Liver (tissue), 9 donors: Measurements from ENCODE around the gene KAT6B. TPM values are rescaled to one million over a fixed set of nuclear protein-coding genes. Genes with fewer than 3 reads are reported as not detected.

Source experiments
- DNase-seq: peaks from one replicate; pipeline ENCODE4 v3.0.0-alpha.2; 2017; ENCODE audit warnings: low spot score
- H3K27ac ChIP-seq, 2 donors: one replicate each; pipeline ENCODE4 v1.7.0; 2013; ENCODE audit warnings: inconsistent platforms in 2 of 2, low read length in 2 of 2, control low read depth in 1 of 2, low read depth in 1 of 2, mild to moderate bottlenecking in 1 of 2
- H3K27me3 ChIP-seq, 4 donors: one replicate each; pipeline versions ENCODE4 v1.6.1 to v1.7.0; 2013; ENCODE audit warnings: low read length in 3 of 4, inconsistent platforms in 1 of 4, mild to moderate bottlenecking in 1 of 4, moderate library complexity in 1 of 4; ENCODE audit not compliant: control insufficient read depth in 4 of 4, insufficient read depth in 4 of 4
- H3K36me3 ChIP-seq, 4 donors: one replicate each; pipeline versions ENCODE4 v1.6.1 to v1.7.0; 2013; ENCODE audit warnings: low read length in 3 of 4, mild to moderate bottlenecking in 3 of 4, low read depth in 1 of 4, moderate library complexity in 1 of 4; ENCODE audit not compliant: control insufficient read depth in 4 of 4, insufficient read depth in 3 of 4
- H3K4me1 ChIP-seq, 4 donors: one replicate each; pipeline versions ENCODE4 v1.6.1 to v1.7.0; 2013; ENCODE audit warnings: low read length in 3 of 4, mild to moderate bottlenecking in 3 of 4, moderate library complexity in 1 of 4; ENCODE audit not compliant: control insufficient read depth in 4 of 4, insufficient read depth in 4 of 4
- H3K4me3 ChIP-seq, 3 donors: one replicate each; pipeline versions ENCODE4 v1.6.1 to v1.7.0; 2013; ENCODE audit warnings: low read length in 3 of 3, control low read depth in 1 of 3, low read depth in 1 of 3, mild to moderate bottlenecking in 1 of 3
- H3K9ac ChIP-seq, 2 donors: one replicate each; pipeline ENCODE4 v1.7.0; 2013; ENCODE audit warnings: low read length in 2 of 2, mild to moderate bottlenecking in 2 of 2, moderate library complexity in 2 of 2, control low read depth in 1 of 2, low read depth in 1 of 2
- H3K9me3 ChIP-seq, 4 donors: one replicate each; pipeline versions ENCODE4 v1.6.1 to v1.7.0; 2013; ENCODE audit warnings: low read length in 3 of 4; ENCODE audit not compliant: control insufficient read depth in 4 of 4
- ATF3 ChIP-seq: IDR thresholded peaks from 2 replicates; pipeline ENCODE4 v1.6.1; 2016; ENCODE audit warnings: antibody characterized with exemption
- CTCF ChIP-seq: fragments of 150-350 bp; IDR thresholded peaks from 2 replicates; pipeline ENCODE4 v1.5.1; 2017; ENCODE audit warnings: improper control_type of control experiment, low read depth, low read length; ENCODE audit not compliant: missing input control
- EGR1 ChIP-seq, 2 donors: IDR thresholded peaks; 2 replicates each; pipeline ENCODE4 v1.6.1; 2016 to 2018; ENCODE audit warnings: antibody characterized with exemption in 2 of 2, low read depth in 2 of 2
- FOXA1 ChIP-seq: IDR thresholded peaks from 2 replicates; pipeline ENCODE4 v1.6.1; 2016; ENCODE audit warnings: antibody characterized with exemption
- FOXA2 ChIP-seq: IDR thresholded peaks from 2 replicates; pipeline ENCODE4 v1.6.1; 2016; ENCODE audit warnings: antibody characterized with exemption
- GABPA ChIP-seq, 2 donors: IDR thresholded peaks in 1 of 2; conservative IDR thresholded peaks in 1 of 2; 2 replicates each; pipeline ENCODE4 v1.6.1; 2016; ENCODE audit warnings: antibody characterized with exemption in 2 of 2, mild to moderate bottlenecking in 1 of 2, moderate library complexity in 1 of 2
- HNF4A ChIP-seq, 2 donors: conservative IDR thresholded peaks; 2 replicates each; pipeline ENCODE4 v1.6.1; 2016; ENCODE audit warnings: antibody characterized with exemption in 2 of 2, mild to moderate bottlenecking in 2 of 2
- HNF4G ChIP-seq: IDR thresholded peaks from 2 replicates; pipeline ENCODE4 v1.6.1; 2016; ENCODE audit warnings: antibody characterized with exemption
- MAX ChIP-seq: IDR thresholded peaks from 2 replicates; pipeline ENCODE4 v1.6.1; 2016; ENCODE audit warnings: antibody characterized with exemption
- RAD21 ChIP-seq, 2 donors: IDR thresholded peaks; 2 replicates each; pipeline ENCODE4 v1.6.1; 2016; ENCODE audit warnings: antibody characterized with exemption in 2 of 2, mild to moderate bottlenecking in 2 of 2
- REST ChIP-seq: IDR thresholded peaks from 2 replicates; pipeline ENCODE4 v1.6.1; 2016; ENCODE audit warnings: antibody characterized with exemption, mild to moderate bottlenecking
- RXRA ChIP-seq, 2 donors: IDR thresholded peaks; 2 replicates each; pipeline ENCODE4 v1.6.1; 2017 to 2018; ENCODE audit warnings: antibody characterized with exemption in 2 of 2, mild to moderate bottlenecking in 1 of 2
- YY1 ChIP-seq: IDR thresholded peaks from 2 replicates; pipeline ENCODE4 v1.6.1; 2016; ENCODE audit warnings: antibody characterized with exemption, mild to moderate bottlenecking
- ZBTB33 ChIP-seq: IDR thresholded peaks from 2 replicates; pipeline ENCODE4 v1.6.1; 2016; ENCODE audit warnings: antibody characterized with exemption
- WGBS: extraction: QIAGEN DNeasy Blood & Tissue Kit; methylation state at CpG from one replicate; pipeline ENCODE4 v1.1.7; 2013; 5-methylcytosine and 5-hydroxymethylcytosine counted together
- polyA plus RNA-seq, 2 donors: library from polyadenylated mRNA; stranded (reverse) in 1 of 2; unstranded in 1 of 2; fragments of 200-250 nt in 1 of 2; fragments of >200 nt in 1 of 2; fragmentation: Nextera tagmentation in 1 of 2; extraction: Ambion mirVana in 1 of 2; gene quantifications; one replicate each; pipeline versions ENCODE4 v1.2.1 to v1.2.3, GENCODE V29; 2013 to 2015
- total RNA-seq, 2 donors: library from RNA; depleted of rRNA; stranded (reverse); fragments of >200 nt; gene quantifications; one replicate each; pipeline ENCODE4 v1.2.3, GENCODE V29; 2014
- donor health status: healthy.
- donor health status: healthy.
- donor health status: healthy.
- donor health status: healthy.
- donor health status: healthy.

Gene KAT6B
- total and polyA plus RNA-seq, 4 donors = 2.0 to 21.2 (median 8.8) TPM

- 78% methylated on average over 8 of the region's 8 CpGs for WGBS
These were observed 192.4 kb downstream of the KAT6B start for GRCh38 chr10:75018686-75019307.

GRCh38 chr10:75019370-75019769 is 193.0 kb downstream of the KAT6B start:
- Histone ChIP-seq H3K9me3 (no peaks in the 10 kb centered on the region), H3K4me3 (no peak overlapping the region), H3K4me1 (peaks cover 0 to 24% (median 15%) of the 10 kb centered on the region in 4 donors), H3K9ac (no peak overlapping the region), H3K36me3 (peaks cover 0 to 9% (median 0%) of the 10 kb centered on the region in 4 donors), H3K27ac (no peak overlapping the region), H3K27me3 (no peaks in the 10 kb centered on the region)
- no peak for DNase-seq
- WGBS = 44% methylated on average over 2 of the region's 2 CpGs
- TF ChIP-seq REST (no peak), FOXA1 (no peak), CTCF (peak; percentile 36), MAX (no peak), RAD21 (IDR thresholded peaks at IDR 0.05) (peak; percentile 73 to 80), RXRA (IDR thresholded peaks at IDR 0.05) (no peak), YY1 (peak; percentile 64)

More at GRCh38 chr10:75018686-75019307, 192.4 kb downstream of the KAT6B start:
- Histone ChIP-seq H3K4me1 (peaks cover 0 to 25% (median 15%) of the 10 kb centered on the region in 4 donors), H3K36me3 (peaks cover 0 to 7% (median 0%) of the 10 kb centered on the region in 4 donors), H3K27me3 (no peaks in the 10 kb centered on the region), H3K9me3 (no peaks in the 10 kb centered on the region), H3K4me3 (no peak overlapping the region), H3K9ac (no peak overlapping the region), H3K27ac (no peak overlapping the region)
- TF ChIP-seq GABPA (IDR thresholded peaks at IDR 0.05 in 1 of 2, conservative IDR thresholded peaks at IDR 0.05 in 1 of 2) (no peak), EGR1 (IDR thresholded peaks at IDR 0.05; ENCODE audit: low read depth in 2 of 2) (no peak), YY1 (no peak), ZBTB33 (no peak), REST (no peak), ATF3 (no peak), FOXA2 (no peak), HNF4G (no peak), HNF4A (conservative IDR thresholded peaks at IDR 0.05) (no peak)
- no peak for DNase-seq
